ENCODE results near the gene FANCC.
"Not testable (repeated sequence)": the region's sequence is repeated elsewhere in the genome, so short reads cannot be mapped to it uniquely, and the experiment has no call there.

The FANCC gene

DNA sequence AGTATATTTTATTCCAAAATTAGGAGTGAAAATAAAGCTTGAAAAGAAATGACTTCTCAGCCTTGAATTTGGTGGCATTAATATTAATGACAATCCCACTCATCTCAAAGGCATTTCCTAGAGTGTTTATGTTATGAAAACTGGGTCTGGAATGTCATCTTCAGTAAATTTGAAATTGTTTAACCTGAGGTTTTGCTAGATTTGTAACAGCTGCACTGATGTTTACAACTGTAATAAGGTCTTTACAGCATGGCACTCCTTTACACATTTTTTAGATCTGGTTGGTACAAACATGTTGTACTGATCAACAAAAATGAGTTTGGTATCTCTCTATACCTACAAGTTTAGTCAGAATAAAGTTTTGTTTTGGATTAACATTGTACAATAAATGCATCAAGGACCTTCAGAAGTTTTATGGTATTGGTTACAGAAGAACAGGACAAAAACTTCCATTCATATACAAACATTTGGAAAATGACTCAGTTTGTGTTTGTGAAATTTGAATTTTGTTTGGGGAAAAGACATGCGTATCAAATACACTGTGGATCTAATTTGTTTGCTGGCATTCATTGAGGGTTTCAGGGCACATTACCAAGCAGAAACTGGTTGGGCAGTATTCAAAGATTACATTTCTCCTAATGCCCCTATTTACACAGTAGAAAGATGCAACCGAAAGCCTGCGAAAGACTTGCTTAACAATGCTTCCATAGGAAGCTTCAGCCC is 11.6 kb downstream of the FANCC start:
- no peak for DNase-seq (ENCODE audit: low spot score)
- TF ChIP-seq, protein P1, sequence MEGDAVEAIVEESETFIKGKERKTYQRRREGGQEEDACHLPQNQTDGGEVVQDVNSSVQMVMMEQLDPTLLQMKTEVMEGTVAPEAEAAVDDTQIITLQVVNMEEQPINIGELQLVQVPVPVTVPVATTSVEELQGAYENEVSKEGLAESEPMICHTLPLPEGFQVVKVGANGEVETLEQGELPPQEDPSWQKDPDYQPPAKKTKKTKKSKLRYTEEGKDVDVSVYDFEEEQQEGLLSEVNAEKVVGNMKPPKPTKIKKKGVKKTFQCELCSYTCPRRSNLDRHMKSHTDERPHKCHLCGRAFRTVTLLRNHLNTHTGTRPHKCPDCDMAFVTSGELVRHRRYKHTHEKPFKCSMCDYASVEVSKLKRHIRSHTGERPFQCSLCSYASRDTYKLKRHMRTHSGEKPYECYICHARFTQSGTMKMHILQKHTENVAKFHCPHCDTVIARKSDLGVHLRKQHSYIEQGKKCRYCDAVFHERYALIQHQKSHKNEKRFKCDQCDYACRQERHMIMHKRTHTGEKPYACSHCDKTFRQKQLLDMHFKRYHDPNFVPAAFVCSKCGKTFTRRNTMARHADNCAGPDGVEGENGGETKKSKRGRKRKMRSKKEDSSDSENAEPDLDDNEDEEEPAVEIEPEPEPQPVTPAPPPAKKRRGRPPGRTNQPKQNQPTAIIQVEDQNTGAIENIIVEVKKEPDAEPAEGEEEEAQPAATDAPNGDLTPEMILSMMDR (IDR thresholded peaks at IDR 0.05; ENCODE audit: borderline replicate concordance, control extremely low read depth, extremely low read depth, insufficient read depth, missing control alignments): no peak
- in situ Hi-C loops (cut with MboI; ENCODE audit: low sequenced_read_pairs, unreplicated experiment): no loop called here

DNA sequence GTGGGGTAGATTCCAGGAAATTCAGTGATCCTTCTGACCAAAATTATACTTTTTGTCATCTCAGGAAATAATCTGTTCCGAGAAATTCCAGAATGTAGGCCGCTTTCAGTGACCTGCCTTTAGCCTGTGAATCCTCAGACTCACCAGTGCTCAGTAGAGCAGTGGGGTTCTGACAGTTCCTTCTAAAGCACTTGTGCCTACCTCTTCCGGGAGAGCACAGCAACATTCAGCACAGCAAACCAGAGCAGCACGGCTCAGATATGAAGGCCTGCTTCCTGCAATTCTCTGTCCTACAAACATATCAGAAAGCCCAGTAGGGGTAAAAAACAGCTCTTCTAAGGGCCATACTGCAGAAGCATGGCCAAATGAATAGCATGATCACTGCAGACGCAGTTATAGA is 15.0 kb downstream of the FANCC start:
- DNase-seq (ENCODE audit: low spot score): no peak
- in situ Hi-C loops (cut with MboI; ENCODE audit: low sequenced_read_pairs, unreplicated experiment): no loop called here
- TF ChIP-seq, protein P1 (IDR thresholded peaks at IDR 0.05; ENCODE audit: borderline replicate concordance, control extremely low read depth, extremely low read depth, insufficient read depth, missing control alignments): no peak

DNA sequence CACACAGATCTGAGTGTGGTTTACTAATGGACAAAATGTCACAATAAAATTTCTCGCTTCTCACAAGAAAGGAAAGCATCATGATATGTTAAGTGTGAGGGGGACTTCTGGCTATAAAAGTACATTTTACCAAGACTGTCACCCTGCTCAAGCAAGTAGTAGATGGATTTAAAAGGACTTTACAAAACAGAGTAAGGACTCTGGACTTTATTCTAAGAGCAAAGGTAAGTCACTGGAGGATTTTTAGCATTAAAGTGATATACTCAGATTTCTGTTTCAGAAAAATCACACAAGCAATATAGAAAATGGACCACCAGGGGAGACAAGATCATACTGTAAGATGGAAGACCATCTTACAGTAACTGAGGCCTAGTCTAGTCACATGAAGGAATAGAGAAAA is 19.7 kb downstream of the FANCC start:
- in situ Hi-C loops (cut with MboI; ENCODE audit: low sequenced_read_pairs, unreplicated experiment): no loop called here
- TF ChIP-seq, protein P1 (IDR thresholded peaks at IDR 0.05; ENCODE audit: borderline replicate concordance, control extremely low read depth, extremely low read depth, insufficient read depth, missing control alignments): no peak
- DNase-seq (ENCODE audit: low spot score): no peak

DNA sequence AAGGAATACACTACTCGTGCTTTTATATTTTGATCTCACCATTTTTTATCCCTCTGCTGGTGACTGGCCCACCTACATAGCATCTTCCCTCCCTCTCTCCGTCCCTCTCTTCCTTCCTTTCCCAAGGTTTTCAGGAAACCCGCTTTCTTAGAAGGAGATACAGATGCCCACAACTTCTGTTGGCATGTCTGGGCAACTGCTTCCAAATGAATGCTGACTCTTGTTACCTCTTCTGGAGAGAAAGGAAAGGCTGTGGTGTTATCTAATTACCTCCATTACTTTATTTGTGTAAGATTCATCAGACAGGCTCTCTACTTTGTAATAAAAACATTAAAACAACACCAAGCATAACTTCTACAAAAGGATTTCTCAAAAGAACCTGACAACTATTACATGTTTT is 20.2 kb downstream of the FANCC start:
- TF ChIP-seq, protein P1 (IDR thresholded peaks at IDR 0.05; ENCODE audit: borderline replicate concordance, control extremely low read depth, extremely low read depth, insufficient read depth, missing control alignments): no peak
- no peak for DNase-seq (ENCODE audit: low spot score)
- in situ Hi-C loops (cut with MboI; ENCODE audit: low sequenced_read_pairs, unreplicated experiment): no loop called here

DNA sequence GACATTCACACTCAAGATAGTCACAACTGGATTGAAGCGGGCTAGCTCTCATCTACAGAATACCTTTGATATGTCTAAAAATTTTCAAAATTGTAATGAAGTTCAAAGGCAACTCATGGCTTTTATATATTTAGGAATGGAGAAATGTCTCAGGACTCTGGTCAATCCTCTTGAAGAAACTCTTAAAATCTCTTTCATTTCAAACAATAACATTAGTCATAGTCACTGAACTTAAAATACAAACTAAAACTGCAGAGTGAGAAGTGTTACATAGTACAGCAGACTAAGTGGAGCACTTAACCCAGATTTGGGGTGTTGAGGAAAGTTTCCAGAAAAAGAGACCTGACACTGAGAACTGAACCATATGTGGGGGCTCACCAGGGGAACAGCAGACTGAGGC is 20.7 kb downstream of the FANCC start:
- DNase-seq (ENCODE audit: low spot score): no peak
- in situ Hi-C loops (cut with MboI; ENCODE audit: low sequenced_read_pairs, unreplicated experiment): no loop called here
- TF ChIP-seq, protein P1 (IDR thresholded peaks at IDR 0.05; ENCODE audit: borderline replicate concordance, control extremely low read depth, extremely low read depth, insufficient read depth, missing control alignments): no peak

DNA sequence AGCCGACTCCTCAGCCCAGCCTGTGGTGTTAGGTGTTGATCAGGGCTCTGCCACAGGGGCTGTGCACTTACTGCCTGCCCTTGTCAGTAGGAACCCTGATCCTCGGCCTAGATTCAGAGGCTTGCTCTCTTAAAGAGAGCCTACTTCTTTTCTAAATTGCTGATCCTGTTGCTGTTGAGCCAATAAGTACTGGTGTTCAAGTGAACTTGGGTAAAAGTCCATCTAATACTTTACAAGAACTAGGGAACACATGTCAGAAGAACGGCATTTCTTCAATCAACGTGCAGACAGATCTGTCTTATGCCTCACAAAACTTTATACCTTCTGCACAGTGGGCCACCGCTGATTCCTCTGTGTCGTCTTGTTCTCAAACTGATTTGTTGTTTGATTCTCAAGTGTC is 24.2 kb downstream of the FANCC start:
- DNase-seq (ENCODE audit: low spot score); in situ Hi-C loops (cut with MboI; ENCODE audit: low sequenced_read_pairs, unreplicated experiment): not testable (repeated sequence)

DNA sequence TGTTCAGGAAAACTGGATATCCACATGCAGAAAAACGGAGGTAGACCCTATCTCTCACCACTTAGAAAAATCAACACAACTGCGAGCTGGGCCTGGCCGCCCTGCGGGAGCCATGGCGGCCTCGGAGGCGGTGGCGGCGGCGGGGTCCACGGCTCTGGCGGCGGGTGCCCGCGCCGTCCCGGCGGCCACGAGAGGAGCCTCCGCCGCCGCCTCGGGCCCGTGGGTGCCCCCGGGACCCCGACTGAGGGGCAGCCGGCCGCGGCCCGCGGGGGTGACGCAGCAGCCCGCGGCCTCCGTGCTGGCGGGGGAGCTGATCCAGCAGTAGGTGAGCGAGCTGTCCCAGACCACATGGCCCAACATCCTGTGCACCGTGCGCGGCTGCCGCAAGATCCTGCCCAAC is 25.3 kb downstream of the FANCC start:
- no peak for DNase-seq (ENCODE audit: low spot score)
- in situ Hi-C loops (cut with MboI; ENCODE audit: low sequenced_read_pairs, unreplicated experiment): no loop called here

More for the DNA sequence above, 25.3 kb downstream of the FANCC start:
- TF ChIP-seq, protein P1 (IDR thresholded peaks at IDR 0.05; ENCODE audit: borderline replicate concordance, control extremely low read depth, extremely low read depth, insufficient read depth, missing control alignments): no peak
